Upper lobe of left lung (tissue), 4 donors: ENCODE measurements around the gene PLSCR1.

ENCODE experiments used
- CTCF ChIP-seq, 6 experiments: fragments of 450-650 bp in 4 of 6; fragments of 200-600 bp in 2 of 6; sonication (generic) in 2 of 6; IDR thresholded peaks; one replicate each; pipeline ENCODE4 v1.5.1; 2016 to 2019; ENCODE audit warnings: antibody characterized with exemption in 6 of 6
- EP300 ChIP-seq, 4 donors: sonication (generic); formaldehyde crosslinking; IDR thresholded peaks; one replicate each; pipeline ENCODE4 v1.5.1; 2017; ENCODE audit warnings: antibody characterized with exemption in 4 of 4, control low read depth in 2 of 4
- POLR2A ChIP-seq, 4 donors: fragments of 450-650 bp; IDR thresholded peaks; one replicate each; pipeline ENCODE4 v1.5.1; 2016 to 2017; ENCODE audit warnings: antibody characterized with exemption in 4 of 4, mild to moderate bottlenecking in 2 of 4
- POLR2AphosphoS5 ChIP-seq, 2 donors: sonication (generic); formaldehyde crosslinking; IDR thresholded peaks; one replicate each; pipeline ENCODE4 v1.5.1; 2017; ENCODE audit warnings: antibody characterized with exemption in 2 of 2

- TF ChIP-seq POLR2A (IDR thresholded peaks at IDR 0.05) (no peak), CTCF (IDR thresholded peaks at IDR 0.05) (no peak), EP300 (IDR thresholded peaks at IDR 0.05) (no peak), POLR2AphosphoS5 (IDR thresholded peaks at IDR 0.05) (no peak)
These were observed 51.2 kb downstream of the PLSCR1 start for GRCh38 chr3:146493221-146493620.
